Cardiac muscle cell (in vitro differentiated cells and primary cell): ENCODE results near the gene ALPI. TPM values are rescaled to one million over a fixed set of nuclear protein-coding genes. Genes with fewer than 3 reads are reported as not detected.
"Not testable (repeated sequence)": the region's sequence is repeated elsewhere in the genome, so short reads cannot be mapped to it uniquely, and the experiment has no call there.

ENCODE experiments used
- DNase-seq, 2 donors: peaks; one replicate each; pipeline versions ENCODE4 v3.0.0 to v3.0.0-alpha.2; 2010 to 2017; ENCODE audit warnings: low read depth in 1 of 2, low spot score in 1 of 2
- H3K27ac ChIP-seq: fragments of 200-600 bp; sonication (generic); 2 replicates; pipeline ENCODE4 v1.5.1; 2016
- H3K27me3 ChIP-seq: fragments of 200-600 bp; sonication (generic); 2 replicates; pipeline ENCODE4 v1.6.0; 2016; ENCODE audit warnings: control low read depth
- H3K36me3 ChIP-seq: fragments of 200-600 bp; sonication (generic); 2 replicates; pipeline ENCODE4 v1.5.1; 2016; ENCODE audit warnings: control low read depth
- H3K4me1 ChIP-seq: fragments of 200-600 bp; sonication (generic); 2 replicates; pipeline ENCODE4 v1.8.1; 2017; ENCODE audit warnings: low read depth, mild to moderate bottlenecking, mixed run types
- H3K4me3 ChIP-seq: fragments of 200-600 bp; sonication (generic); 2 replicates; pipeline ENCODE4 v1.5.1; 2016; ENCODE audit warnings: mild to moderate bottlenecking
- H3K9me3 ChIP-seq: fragments of 200-600 bp; sonication (generic); 2 replicates; pipeline ENCODE4 v1.5.1; 2017; ENCODE audit warnings: low read depth, mild to moderate bottlenecking, control low read depth
- CTCF ChIP-seq: IDR thresholded peaks from 2 replicates; pipeline ENCODE4 v1.5.1; 2012; ENCODE audit warnings: low read depth, mild to moderate bottlenecking, low read length
- polyA plus RNA-seq: library from polyadenylated mRNA; unstranded; fragments of >200 nt; fragmentation: Nextera tagmentation; extraction: Ambion mirVana; gene quantifications from 2 replicates; pipeline ENCODE4 v1.2.1, GENCODE V29; 2016
- total RNA-seq: library from RNA; depleted of rRNA; stranded (reverse); fragments of >200 nt; gene quantifications from 2 replicates; pipeline ENCODE4 v1.2.3, GENCODE V29; 2016

The ALPI gene
- total and polyA plus RNA-seq, 2 experiments from 2014 or later = not detected

DNA sequence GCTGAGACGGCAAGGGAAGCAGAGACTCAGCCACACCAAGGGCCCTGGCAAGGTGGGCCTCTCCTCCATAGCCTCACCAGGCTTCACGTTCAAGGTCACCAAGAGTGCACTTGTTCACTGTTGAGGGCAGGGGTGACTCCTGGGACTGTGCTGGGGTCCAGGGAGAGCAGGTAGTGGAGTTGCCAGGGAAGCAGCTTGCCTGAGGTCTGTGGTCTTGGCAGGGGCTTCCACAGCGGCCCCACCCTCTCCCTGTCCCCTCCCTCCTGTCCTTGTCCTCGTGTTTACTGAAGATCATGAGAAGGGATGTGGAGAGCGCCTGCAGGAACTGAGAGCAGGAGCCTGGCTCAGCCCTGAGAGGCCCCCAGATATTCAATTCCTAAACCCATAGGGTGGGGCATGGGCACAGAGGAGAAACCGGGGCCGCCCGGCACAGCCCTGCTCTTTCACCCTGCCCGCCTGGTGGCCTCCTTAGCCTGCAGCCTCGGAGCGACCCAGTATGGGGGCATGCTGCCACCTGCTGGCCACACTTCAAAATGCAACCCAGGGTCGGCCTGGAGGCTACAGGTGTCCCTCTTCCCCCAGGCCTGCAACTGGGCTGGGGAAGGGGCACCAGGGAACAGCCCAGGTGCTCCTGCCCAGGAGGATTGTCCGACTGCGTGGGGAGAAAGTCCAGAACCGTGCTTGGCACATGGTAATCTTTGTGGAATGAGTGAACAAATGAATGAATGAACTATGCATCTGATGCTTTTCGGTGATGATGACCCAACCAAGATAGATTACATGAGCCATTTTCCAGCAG is 15.5 kb upstream of the ALPI start:
- not testable (repeated sequence) for H3K36me3 ChIP-seq, H3K4me3 ChIP-seq, H3K27ac ChIP-seq, H3K27me3 ChIP-seq, H3K4me1 ChIP-seq, H3K9me3 ChIP-seq
- peak; percentile 74 to 85 for DNase-seq
- TF ChIP-seq CTCF = peak; percentile 79

DNA sequence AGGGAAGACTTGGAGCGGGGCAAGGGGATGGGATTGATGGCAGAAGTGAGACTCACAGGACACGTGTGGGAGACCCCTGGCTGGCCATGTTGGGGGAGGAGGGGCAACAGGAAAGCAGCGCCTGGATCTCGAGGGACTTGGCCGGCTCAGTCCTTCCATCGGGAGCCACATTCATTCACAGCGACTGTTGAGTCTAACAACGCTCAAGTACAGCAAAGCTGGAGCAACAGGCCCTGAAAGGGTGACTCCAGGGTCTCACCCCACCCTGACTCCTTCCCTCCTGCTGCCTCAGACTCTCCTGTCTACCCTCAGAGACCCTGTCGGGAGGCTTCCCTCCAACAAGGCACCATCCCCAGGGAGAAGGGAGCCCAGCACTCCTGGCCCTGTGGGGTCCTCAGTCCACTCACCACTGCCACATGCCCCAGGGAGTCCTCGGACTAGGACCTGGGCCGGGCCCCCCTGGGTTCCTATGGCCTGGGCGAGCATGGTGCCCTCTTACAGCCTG is 14.8 kb upstream of the ALPI start:
- DNase-seq = no peak
- Histone ChIP-seq H3K27ac (no peak overlapping the region), H3K9me3 (no peaks in the 10 kb centered on the region), H3K27me3 (peaks cover 3% of the 10 kb centered on the region), H3K36me3 (no peaks in the 10 kb centered on the region), H3K4me1 (no peaks in the 10 kb centered on the region), H3K4me3 (no peak overlapping the region)
- no peak for TF ChIP-seq CTCF

- not testable (repeated sequence) for H3K27me3 ChIP-seq, H3K4me3 ChIP-seq, H3K36me3 ChIP-seq, DNase-seq, H3K27ac ChIP-seq, H3K4me1 ChIP-seq, H3K9me3 ChIP-seq
These were observed 14.0 kb upstream of the ALPI start for GRCh38 chr2:232441922-232442321.

GRCh38 chr2:232442431-232442830 is 13.5 kb upstream of the ALPI start:
- DNase-seq, H3K27ac ChIP-seq, H3K36me3 ChIP-seq, H3K27me3 ChIP-seq, H3K9me3 ChIP-seq, H3K4me1 ChIP-seq, H3K4me3 ChIP-seq: not testable (repeated sequence)

GRCh38 chr2:232443047-232443446 is 12.9 kb upstream of the ALPI start:
- not testable (repeated sequence) for H3K4me3 ChIP-seq, H3K27me3 ChIP-seq, H3K9me3 ChIP-seq, DNase-seq, H3K27ac ChIP-seq, H3K36me3 ChIP-seq, H3K4me1 ChIP-seq

DNA sequence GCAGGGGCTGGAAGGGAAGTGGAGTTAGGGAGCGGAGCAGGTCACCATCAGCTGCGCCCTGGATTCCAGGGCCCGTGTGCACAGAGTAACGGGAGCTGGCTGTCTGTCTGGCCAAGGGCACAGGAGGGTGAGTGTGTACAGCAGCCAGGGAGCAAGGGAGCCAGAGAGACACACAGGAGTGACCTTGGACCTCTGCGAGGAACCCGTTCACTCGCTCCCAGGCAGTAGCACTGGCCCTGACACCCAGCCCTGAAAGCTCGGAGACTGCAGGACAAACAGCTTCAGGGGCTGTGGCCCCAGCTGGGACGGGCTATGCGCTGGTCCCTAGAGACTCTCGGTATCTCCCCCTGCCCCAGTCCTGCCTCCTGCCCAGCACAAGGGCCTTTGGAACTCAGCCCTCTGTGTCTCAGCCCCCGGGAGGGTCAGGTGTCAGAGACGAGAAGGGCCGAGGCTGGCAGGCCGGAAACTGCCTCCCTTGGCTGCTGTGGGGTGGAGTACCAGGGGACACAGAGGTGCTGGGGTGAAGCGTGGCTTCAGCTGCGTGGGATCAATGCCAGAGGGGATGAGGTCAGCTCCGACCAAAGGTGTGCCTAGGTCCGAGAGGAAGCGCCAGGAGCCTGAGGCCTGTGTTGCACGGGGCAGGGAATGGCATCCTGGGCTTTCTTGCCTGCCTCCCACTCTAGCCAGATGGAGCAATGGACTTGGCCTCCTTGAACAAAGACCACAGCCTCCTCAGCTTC is 12.1 kb upstream of the ALPI start:
- H3K27me3 ChIP-seq, DNase-seq, H3K36me3 ChIP-seq, H3K4me3 ChIP-seq, H3K4me1 ChIP-seq, H3K9me3 ChIP-seq, H3K27ac ChIP-seq: not testable (repeated sequence)

- H3K27ac ChIP-seq = no peak overlapping the region
- H3K4me1 ChIP-seq = no peaks in the 10 kb centered on the region
- DNase-seq = peak; percentile 39 to 61
- H3K4me3 ChIP-seq = no peak overlapping the region
- H3K36me3 ChIP-seq = no peaks in the 10 kb centered on the region
- peak; percentile 69 for TF ChIP-seq CTCF
- no peaks in the 10 kb centered on the region for H3K9me3 ChIP-seq
- H3K27me3 ChIP-seq = no peaks in the 10 kb centered on the region
These were observed 11.4 kb upstream of the ALPI start for GRCh38 chr2:232444409-232445148.

DNA sequence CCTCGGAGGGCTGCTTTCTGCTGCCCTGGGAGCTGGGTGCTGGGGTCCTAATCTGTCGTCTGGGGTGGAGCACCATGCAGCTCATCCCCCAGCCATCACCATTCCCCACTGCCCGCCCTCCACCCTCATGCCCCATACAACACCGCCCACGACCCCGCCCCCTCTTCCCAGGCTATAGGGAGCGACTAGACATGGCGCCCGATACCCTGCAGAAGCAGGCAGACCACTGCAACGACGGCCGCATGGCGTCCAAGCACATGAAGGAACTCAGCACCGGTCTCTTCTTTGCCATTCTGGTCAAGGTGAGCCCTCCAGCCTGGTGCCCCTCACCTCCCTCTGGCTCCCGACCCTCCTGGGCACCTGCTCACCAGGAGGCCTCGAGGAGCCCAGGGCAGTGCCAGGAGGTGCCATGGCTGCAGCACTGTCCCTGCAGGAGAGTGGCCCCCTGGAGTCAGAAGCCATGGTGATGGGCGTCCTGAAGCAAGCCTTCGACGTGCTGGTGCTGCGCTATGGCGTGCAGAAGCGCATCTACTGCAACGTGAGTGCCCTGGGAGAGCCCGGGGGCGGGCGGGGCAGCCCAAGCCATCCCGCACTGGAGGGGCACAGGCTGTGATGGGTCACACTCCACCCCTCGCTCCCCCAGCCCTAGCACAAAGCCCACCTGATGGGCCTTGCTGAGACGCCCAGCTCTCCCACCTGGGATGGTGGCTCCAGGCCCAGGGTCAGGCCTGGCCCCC is 10.6 kb upstream of the ALPI start:
- not testable (repeated sequence) for H3K27ac ChIP-seq, H3K4me3 ChIP-seq, H3K36me3 ChIP-seq, H3K27me3 ChIP-seq, DNase-seq, H3K9me3 ChIP-seq, H3K4me1 ChIP-seq
